K562 (cell line): Measurements from ENCODE around the gene TNPO2. TPM values are rescaled to one million over a fixed set of nuclear protein-coding genes. Genes with fewer than 3 reads are reported as not detected.

Source experiments
- CHD1 ChIP-seq: fragments of 200-600 bp; sonication (generic); IDR thresholded peaks from one replicate; pipeline ENCODE4 v1.6.1; 2012; ENCODE audit warnings: mild to moderate bottlenecking, moderate library complexity, low read length, inconsistent platforms
- EZH2 ChIP-seq: IDR thresholded peaks from 2 replicates; pipeline ENCODE4 v1.6.1; 2012; ENCODE audit warnings: low read depth, mild to moderate bottlenecking, inconsistent platforms, low read length, borderline replicate concordance
- HCFC1 ChIP-seq: IDR thresholded peaks from 2 replicates; pipeline ENCODE4 v1.6.1; 2012; ENCODE audit warnings: low read depth, low read length, improper control_type of control experiment
- ID3 ChIP-seq, 2 experiments: fragments of 250-450 bp in 1 of 2; fragments of 450-650 bp in 1 of 2; sonication (Bioruptor Pico) in 1 of 2; IDR thresholded peaks; 2 replicates each; pipeline versions ENCODE4 v1.6.1 to v1.8.0; 2016 to 2021; ENCODE audit warnings: mild to moderate bottlenecking in 2 of 2, moderate library complexity in 2 of 2, missing compliant biosample characterization in 1 of 2, missing genetic modification characterization in 1 of 2
- MCM2 ChIP-seq: fragments of 450-650 bp; IDR thresholded peaks from 2 replicates; pipeline ENCODE4 v1.6.1; 2017; ENCODE audit warnings: low read depth, mild to moderate bottlenecking
- MTF1 ChIP-seq: fragments of 250-450 bp; sonication (Bioruptor Pico); IDR thresholded peaks from 2 replicates; pipeline ENCODE4 v1.9.0; 2021; ENCODE audit warnings: moderate library complexity, mild to moderate bottlenecking, inconsistent platforms, borderline replicate concordance
- POLR2AphosphoS5 ChIP-seq: IDR thresholded peaks from 2 replicates; pipeline ENCODE4 v1.6.1; 2011; ENCODE audit warnings: mild to moderate bottlenecking, low read depth, low read length, moderate library complexity; ENCODE audit not compliant: control insufficient read depth, insufficient read depth
- SAFB2 ChIP-seq: fragments of 200-400 bp; formaldehyde crosslinking; IDR thresholded peaks from 2 replicates; pipeline ENCODE4 v1.6.1; 2018; ENCODE audit warnings: borderline replicate concordance, low read length, low read depth, moderate library complexity; ENCODE audit not compliant: severe bottlenecking
- SMC3 ChIP-seq: conservative IDR thresholded peaks from 2 replicates; pipeline ENCODE4 v1.6.1; 2011; ENCODE audit warnings: low read depth, low read length, improper control_type of control experiment; ENCODE audit not compliant: insufficient read depth
- ZBTB26 ChIP-seq: fragments of 450-650 bp; formaldehyde crosslinking; IDR thresholded peaks from 2 replicates; pipeline ENCODE4 v1.4.0; 2022; ENCODE audit warnings: missing genetic modification characterization
- ZNF584 ChIP-seq: fragments of 200-800 bp; sonication (Bioruptor generic); IDR thresholded peaks from 2 replicates; pipeline ENCODE4 v1.6.1; 2016; ENCODE audit warnings: low read depth, mild to moderate bottlenecking, missing genetic modification characterization, missing compliant biosample characterization
- polyA plus RNA-seq, 8 experiments: library from polyadenylated mRNA; depleted of rRNA in 4 of 8; stranded (reverse) in 5 of 8; unstranded in 3 of 8; fragments of >200 nt; fragmentation: Nextera tagmentation in 2 of 8; fragmentation: Illumina TruSeq in 1 of 8; extraction: Ambion mirVana in 2 of 8; extraction: Trizol in 1 of 8; gene quantifications; 2 replicates each; pipeline versions ENCODE4 v1.2.1 to v1.2.3, GENCODE V29; 2011 to 2014; ENCODE audit warnings: inconsistent platforms in 1 of 8, missing spikeins in 1 of 8
- total RNA-seq, 7 experiments: library from RNA; depleted of rRNA in 6 of 7; stranded (reverse); fragments of >200 nt in 6 of 7; fragmentation: Illumina TruSeq in 2 of 7; extraction: Trizol in 2 of 7; gene quantifications; 2 replicates each; pipeline versions ENCODE4 v1.2.1 to v1.2.3, GENCODE V29; 2011 to 2021; ENCODE audit warnings: low replicate concordance in 1 of 7
- TF ChIP-seq, protein P1 (sequence below): fragments of 450-650 bp; IDR thresholded peaks from 2 replicates; pipeline ENCODE4 v1.6.1; 2016; ENCODE audit warnings: mild to moderate bottlenecking, moderate library complexity

TNPO2 gene
- total and polyA plus RNA-seq, 9 of the 15 experiments (the other 6 are each of a cell fraction or from before 2014, with no cell fraction given) = 6.0 to 126 (median 53.8) TPM

DNA sequence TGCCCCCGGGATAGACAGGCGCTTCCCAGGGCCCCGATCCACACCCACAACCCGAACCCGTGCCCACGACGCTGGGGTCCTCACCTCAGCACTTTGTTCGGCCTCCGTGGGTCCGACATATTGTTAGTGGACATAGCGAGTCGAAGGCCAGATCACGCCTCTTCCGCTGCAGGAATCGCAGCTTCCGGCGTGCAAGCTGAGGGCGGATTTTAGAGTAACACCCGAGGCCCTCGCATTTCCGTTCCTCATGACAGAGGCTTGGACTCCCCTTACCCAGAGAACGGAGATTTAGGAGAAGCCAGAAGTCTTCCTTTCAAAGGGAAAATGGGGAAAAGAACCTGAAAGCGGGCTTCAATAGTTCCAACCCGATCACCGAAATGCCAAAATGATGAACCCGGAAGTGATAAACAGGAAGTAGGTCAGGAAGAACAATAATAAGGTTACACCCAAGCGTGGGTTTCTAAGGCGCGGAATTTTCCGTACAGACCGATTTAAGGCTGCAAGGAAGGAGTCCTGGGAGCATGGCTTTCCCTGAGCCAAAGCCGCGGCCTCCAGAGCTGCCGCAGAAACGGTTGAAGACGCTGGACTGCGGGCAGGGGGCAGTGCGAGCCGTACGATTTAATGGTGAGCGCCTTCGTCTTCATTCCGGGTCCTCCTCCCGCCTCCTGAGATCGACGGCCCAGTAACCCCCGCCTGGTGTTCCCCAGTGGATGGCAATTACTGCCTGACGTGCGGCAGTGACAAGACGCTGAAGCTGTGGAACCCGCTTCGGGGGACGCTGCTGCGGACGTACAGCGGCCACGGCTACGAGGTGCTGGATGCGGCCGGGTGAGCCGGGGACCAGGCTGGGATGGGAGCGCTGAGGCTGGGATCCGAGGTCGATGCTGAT, 54.2 kb downstream of the TNPO2 start (continued):
- TF ChIP-seq, protein P1, sequence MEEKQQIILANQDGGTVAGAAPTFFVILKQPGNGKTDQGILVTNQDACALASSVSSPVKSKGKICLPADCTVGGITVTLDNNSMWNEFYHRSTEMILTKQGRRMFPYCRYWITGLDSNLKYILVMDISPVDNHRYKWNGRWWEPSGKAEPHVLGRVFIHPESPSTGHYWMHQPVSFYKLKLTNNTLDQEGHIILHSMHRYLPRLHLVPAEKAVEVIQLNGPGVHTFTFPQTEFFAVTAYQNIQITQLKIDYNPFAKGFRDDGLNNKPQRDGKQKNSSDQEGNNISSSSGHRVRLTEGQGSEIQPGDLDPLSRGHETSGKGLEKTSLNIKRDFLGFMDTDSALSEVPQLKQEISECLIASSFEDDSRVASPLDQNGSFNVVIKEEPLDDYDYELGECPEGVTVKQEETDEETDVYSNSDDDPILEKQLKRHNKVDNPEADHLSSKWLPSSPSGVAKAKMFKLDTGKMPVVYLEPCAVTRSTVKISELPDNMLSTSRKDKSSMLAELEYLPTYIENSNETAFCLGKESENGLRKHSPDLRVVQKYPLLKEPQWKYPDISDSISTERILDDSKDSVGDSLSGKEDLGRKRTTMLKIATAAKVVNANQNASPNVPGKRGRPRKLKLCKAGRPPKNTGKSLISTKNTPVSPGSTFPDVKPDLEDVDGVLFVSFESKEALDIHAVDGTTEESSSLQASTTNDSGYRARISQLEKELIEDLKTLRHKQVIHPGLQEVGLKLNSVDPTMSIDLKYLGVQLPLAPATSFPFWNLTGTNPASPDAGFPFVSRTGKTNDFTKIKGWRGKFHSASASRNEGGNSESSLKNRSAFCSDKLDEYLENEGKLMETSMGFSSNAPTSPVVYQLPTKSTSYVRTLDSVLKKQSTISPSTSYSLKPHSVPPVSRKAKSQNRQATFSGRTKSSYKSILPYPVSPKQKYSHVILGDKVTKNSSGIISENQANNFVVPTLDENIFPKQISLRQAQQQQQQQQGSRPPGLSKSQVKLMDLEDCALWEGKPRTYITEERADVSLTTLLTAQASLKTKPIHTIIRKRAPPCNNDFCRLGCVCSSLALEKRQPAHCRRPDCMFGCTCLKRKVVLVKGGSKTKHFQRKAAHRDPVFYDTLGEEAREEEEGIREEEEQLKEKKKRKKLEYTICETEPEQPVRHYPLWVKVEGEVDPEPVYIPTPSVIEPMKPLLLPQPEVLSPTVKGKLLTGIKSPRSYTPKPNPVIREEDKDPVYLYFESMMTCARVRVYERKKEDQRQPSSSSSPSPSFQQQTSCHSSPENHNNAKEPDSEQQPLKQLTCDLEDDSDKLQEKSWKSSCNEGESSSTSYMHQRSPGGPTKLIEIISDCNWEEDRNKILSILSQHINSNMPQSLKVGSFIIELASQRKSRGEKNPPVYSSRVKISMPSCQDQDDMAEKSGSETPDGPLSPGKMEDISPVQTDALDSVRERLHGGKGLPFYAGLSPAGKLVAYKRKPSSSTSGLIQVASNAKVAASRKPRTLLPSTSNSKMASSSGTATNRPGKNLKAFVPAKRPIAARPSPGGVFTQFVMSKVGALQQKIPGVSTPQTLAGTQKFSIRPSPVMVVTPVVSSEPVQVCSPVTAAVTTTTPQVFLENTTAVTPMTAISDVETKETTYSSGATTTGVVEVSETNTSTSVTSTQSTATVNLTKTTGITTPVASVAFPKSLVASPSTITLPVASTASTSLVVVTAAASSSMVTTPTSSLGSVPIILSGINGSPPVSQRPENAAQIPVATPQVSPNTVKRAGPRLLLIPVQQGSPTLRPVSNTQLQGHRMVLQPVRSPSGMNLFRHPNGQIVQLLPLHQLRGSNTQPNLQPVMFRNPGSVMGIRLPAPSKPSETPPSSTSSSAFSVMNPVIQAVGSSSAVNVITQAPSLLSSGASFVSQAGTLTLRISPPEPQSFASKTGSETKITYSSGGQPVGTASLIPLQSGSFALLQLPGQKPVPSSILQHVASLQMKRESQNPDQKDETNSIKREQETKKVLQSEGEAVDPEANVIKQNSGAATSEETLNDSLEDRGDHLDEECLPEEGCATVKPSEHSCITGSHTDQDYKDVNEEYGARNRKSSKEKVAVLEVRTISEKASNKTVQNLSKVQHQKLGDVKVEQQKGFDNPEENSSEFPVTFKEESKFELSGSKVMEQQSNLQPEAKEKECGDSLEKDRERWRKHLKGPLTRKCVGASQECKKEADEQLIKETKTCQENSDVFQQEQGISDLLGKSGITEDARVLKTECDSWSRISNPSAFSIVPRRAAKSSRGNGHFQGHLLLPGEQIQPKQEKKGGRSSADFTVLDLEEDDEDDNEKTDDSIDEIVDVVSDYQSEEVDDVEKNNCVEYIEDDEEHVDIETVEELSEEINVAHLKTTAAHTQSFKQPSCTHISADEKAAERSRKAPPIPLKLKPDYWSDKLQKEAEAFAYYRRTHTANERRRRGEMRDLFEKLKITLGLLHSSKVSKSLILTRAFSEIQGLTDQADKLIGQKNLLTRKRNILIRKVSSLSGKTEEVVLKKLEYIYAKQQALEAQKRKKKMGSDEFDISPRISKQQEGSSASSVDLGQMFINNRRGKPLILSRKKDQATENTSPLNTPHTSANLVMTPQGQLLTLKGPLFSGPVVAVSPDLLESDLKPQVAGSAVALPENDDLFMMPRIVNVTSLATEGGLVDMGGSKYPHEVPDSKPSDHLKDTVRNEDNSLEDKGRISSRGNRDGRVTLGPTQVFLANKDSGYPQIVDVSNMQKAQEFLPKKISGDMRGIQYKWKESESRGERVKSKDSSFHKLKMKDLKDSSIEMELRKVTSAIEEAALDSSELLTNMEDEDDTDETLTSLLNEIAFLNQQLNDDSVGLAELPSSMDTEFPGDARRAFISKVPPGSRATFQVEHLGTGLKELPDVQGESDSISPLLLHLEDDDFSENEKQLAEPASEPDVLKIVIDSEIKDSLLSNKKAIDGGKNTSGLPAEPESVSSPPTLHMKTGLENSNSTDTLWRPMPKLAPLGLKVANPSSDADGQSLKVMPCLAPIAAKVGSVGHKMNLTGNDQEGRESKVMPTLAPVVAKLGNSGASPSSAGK = peak; percentile 61; the same call in 1 of the 2 replicates
- TF ChIP-seq MTF1 (CRISPR knock-in tag) = no peak
- TF ChIP-seq ZNF584 (CRISPR knock-in tag) = no peak
- TF ChIP-seq SAFB2 = no peak
- peak; percentile 21; the same call in 1 of the 2 replicates for TF ChIP-seq POLR2AphosphoS5
- TF ChIP-seq MCM2 = no peak
- 0 out of 2 replicates have a peak, but pooled peaks have one; percentile 11 for TF ChIP-seq ZBTB26 (CRISPR knock-in tag)
- no peak for TF ChIP-seq ID3 (CRISPR knock-in tag; IDR thresholded peaks at IDR 0.05)
- TF ChIP-seq ID3 (tag; IDR thresholded peaks at IDR 0.05) = peak; percentile 54; the same call in 1 of the 2 replicates
- TF ChIP-seq CHD1 = no peak
- TF ChIP-seq SMC3 = no peak
- peak; percentile 83 for TF ChIP-seq HCFC1
- no peak for TF ChIP-seq EZH2
